Stomach (tissue), 9 donors: ENCODE results near the gene NOTCH4. TPM values are rescaled to one million over a fixed set of nuclear protein-coding genes. Genes with fewer than 3 reads are reported as not detected.

Source experiments
- DNase-seq, 2 donors: peaks; one replicate each; pipeline versions ENCODE4 v3.0.0 to v3.0.0-alpha.2; 2013 to 2019
- H3K27ac ChIP-seq, 5 donors: fragments of 200-600 bp in 4 of 5; sonication (generic) in 4 of 5; one replicate each; pipeline ENCODE4 v1.5.1; 2013 to 2019; ENCODE audit warnings: mild to moderate bottlenecking in 1 of 5, moderate library complexity in 1 of 5
- H3K27me3 ChIP-seq, 3 donors: fragments of 200-600 bp; sonication (generic); one replicate each; pipeline ENCODE4 v1.5.1; 2017 to 2019; ENCODE audit warnings: mixed run types in 1 of 3
- H3K36me3 ChIP-seq, 4 donors: fragments of 200-600 bp; sonication (generic); 1 replicate in 3 of 4; 2 replicates in 1 of 4; pipeline ENCODE4 v1.5.1; 2016 to 2019
- H3K4me1 ChIP-seq, 4 donors: fragments of 200-600 bp; sonication (generic); one replicate each; pipeline ENCODE4 v1.5.1; 2016 to 2019
- H3K4me3 ChIP-seq, 4 donors: fragments of 200-600 bp; sonication (generic) in 3 of 4; one replicate each; pipeline ENCODE4 v1.5.1; 2016 to 2019; ENCODE audit warnings: mild to moderate bottlenecking in 1 of 4
- H3K9me3 ChIP-seq, 4 donors: fragments of 200-600 bp; sonication (generic); one replicate each; pipeline ENCODE4 v1.5.1; 2016 to 2019
- EP300 ChIP-seq: sonication (generic); formaldehyde crosslinking; IDR thresholded peaks from one replicate; pipeline ENCODE4 v1.6.1; 2017; ENCODE audit warnings: antibody characterized with exemption
- POLR2A ChIP-seq, 4 donors: fragments of 450-650 bp; IDR thresholded peaks; one replicate each; pipeline ENCODE4 v1.6.1; 2016; ENCODE audit warnings: antibody characterized with exemption in 4 of 4, control low read depth in 2 of 4, mild to moderate bottlenecking in 1 of 4, moderate library complexity in 1 of 4
- POLR2AphosphoS5 ChIP-seq, 3 donors: sonication (generic); formaldehyde crosslinking; IDR thresholded peaks; one replicate each; pipeline ENCODE4 v1.6.1; 2016; ENCODE audit warnings: antibody characterized with exemption in 3 of 3
- WGBS, 5 donors: extraction: QIAGEN DNeasy Blood & Tissue Kit in 3 of 5; methylation state at CpG; one replicate each; pipeline versions ENCODE4 v1.1.5 to v1.1.7; 2013 to 2018; 5-methylcytosine and 5-hydroxymethylcytosine counted together
- intact Hi-C: fragments of 100-400 bp; cut with DNase I; formaldehyde crosslinking; loops from one replicate; pipeline ENCODE4 v1.15.1; 2023; ENCODE audit warnings: low total_unique reads
- polyA plus RNA-seq, 3 donors: library from polyadenylated mRNA; stranded (reverse); fragments of 200-250 nt; gene quantifications; one replicate each; pipeline ENCODE4 v1.2.3, GENCODE V29; 2013
- total RNA-seq, 5 donors: library from RNA; depleted of rRNA; stranded (reverse); fragments of >200 nt; gene quantifications; one replicate each; pipeline versions ENCODE4 v1.1.0 to v1.2.3, GENCODE V29; 2014 to 2016
- TF ChIP-seq, protein P1 (sequence below), 7 experiments: fragments of 450-650 bp in 4 of 7; fragments of 200-600 bp in 3 of 7; sonication (generic) in 3 of 7; IDR thresholded peaks; one replicate each; pipeline ENCODE4 v1.5.1; 2016 to 2019; ENCODE audit warnings: antibody characterized with exemption in 7 of 7, control low read depth in 2 of 7, mild to moderate bottlenecking in 1 of 7
- donor health status: healthy with polysubstance abuse.
- donor health status: Bipolar disorder and iron deficiency.
- donor health status: healthy.

NOTCH4 gene
- total and polyA plus RNA-seq, 8 donors: 7.3 to 45.5 (median 13.7) TPM

DNA sequence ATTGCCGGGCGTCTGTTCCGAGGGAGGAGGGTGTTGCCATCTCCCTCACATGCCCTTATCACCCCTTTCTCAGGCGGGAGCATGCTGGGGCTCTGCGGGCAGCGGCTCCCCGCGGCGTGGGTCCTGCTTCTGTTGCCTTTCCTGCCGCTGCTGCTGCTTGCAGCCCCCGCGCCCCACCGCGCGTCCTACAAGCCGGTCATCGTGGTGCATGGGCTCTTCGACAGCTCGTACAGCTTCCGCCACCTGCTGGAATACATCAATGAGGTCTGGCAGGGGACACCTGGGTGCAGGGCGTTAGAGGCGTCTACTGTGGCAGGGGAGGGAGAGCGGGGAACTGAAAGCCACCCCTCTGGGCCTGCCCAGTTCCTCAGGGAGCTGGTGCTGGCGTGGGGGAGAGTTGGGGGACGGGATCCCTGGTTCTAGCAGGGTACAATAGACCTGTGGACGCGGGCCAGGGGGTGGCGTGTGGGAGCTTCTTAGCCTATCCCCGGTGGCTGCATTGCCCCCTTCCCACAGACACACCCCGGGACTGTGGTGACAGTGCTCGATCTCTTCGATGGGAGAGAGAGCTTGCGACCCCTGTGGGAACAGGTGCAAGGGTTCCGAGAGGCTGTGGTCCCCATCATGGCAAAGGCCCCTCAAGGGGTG lies 69.2 kb downstream of the NOTCH4 start:
- intact Hi-C loops: loop anchor here (5.0 kb wide), 1 partner anchor 37 kb away; no protein-coding TSS in a partner anchor
- Histone ChIP-seq H3K9me3 (no peaks in the 10 kb centered on the region), H3K27me3 (peaks cover 0 to 19% (median 0%) of the 10 kb centered on the region in 3 donors), H3K4me3 (peak overlapping the region; percentile 59 to 87 (median 78)), H3K4me1 (peaks cover 37 to 69% (median 59%) of the 10 kb centered on the region in 4 donors), H3K27ac (peak overlapping the region; percentile 88 to 94 (median 93)), H3K36me3 (peaks cover 17 to 41% (median 38%) of the 10 kb centered on the region in 4 donors)
- 1 to 7% (median 3%) methylated on average over 15 to 34 of the region's 34 CpGs for WGBS, 5 donors
- TF ChIP-seq POLR2AphosphoS5 (IDR thresholded peaks at IDR 0.05): peak; percentile 18 to 79 (median 50)
- TF ChIP-seq POLR2A (IDR thresholded peaks at IDR 0.05): no peak
- TF ChIP-seq, protein P1, sequence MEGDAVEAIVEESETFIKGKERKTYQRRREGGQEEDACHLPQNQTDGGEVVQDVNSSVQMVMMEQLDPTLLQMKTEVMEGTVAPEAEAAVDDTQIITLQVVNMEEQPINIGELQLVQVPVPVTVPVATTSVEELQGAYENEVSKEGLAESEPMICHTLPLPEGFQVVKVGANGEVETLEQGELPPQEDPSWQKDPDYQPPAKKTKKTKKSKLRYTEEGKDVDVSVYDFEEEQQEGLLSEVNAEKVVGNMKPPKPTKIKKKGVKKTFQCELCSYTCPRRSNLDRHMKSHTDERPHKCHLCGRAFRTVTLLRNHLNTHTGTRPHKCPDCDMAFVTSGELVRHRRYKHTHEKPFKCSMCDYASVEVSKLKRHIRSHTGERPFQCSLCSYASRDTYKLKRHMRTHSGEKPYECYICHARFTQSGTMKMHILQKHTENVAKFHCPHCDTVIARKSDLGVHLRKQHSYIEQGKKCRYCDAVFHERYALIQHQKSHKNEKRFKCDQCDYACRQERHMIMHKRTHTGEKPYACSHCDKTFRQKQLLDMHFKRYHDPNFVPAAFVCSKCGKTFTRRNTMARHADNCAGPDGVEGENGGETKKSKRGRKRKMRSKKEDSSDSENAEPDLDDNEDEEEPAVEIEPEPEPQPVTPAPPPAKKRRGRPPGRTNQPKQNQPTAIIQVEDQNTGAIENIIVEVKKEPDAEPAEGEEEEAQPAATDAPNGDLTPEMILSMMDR (IDR thresholded peaks at IDR 0.05): peak in 5 of 7 experiments; percentile 19 to 78 (median 55)
- DNase-seq: peak; percentile 81 to 94

- TF ChIP-seq, protein P1 (IDR thresholded peaks at IDR 0.05): no peak
- TF ChIP-seq POLR2AphosphoS5 (IDR thresholded peaks at IDR 0.05): peak; percentile 51 to 82 (median 81)
- no peak for TF ChIP-seq POLR2A (IDR thresholded peaks at IDR 0.05)
- TF ChIP-seq EP300: no peak
- no peaks in the 10 kb centered on the region for H3K9me3 ChIP-seq
- WGBS, 5 donors: 1 to 2% (median 1%) methylated on average over 46 to 52 of the region's 52 CpGs
- peaks cover 0 to 27% (median 0%) of the 10 kb centered on the region in 3 donors for H3K27me3 ChIP-seq
- DNase-seq: peak; percentile 82 to 98
- H3K4me1 ChIP-seq: peaks cover 37 to 75% (median 62%) of the 10 kb centered on the region in 4 donors
- intact Hi-C loops: loop anchor here (5.0 kb wide), 1 partner anchor 37 kb away; no protein-coding TSS in a partner anchor
- H3K27ac ChIP-seq: peak within 1 kb of the TSS; percentile 88 to 94 (median 93)
- peaks cover 14 to 40% (median 34%) of the 10 kb centered on the region in 4 donors for H3K36me3 ChIP-seq
- H3K4me3 ChIP-seq: peak within 1 kb of the TSS; percentile 59 to 87 (median 78)
Observed at GRCh38 chr6:32153564-32154513, 70.0 kb downstream of the NOTCH4 start, which contains the start of gene PPT2. Gene PPT2, plus strand, starts transcription at chr6:32154141. Its CDS starts 454 bp downstream, at chr6:32154595.

DNA sequence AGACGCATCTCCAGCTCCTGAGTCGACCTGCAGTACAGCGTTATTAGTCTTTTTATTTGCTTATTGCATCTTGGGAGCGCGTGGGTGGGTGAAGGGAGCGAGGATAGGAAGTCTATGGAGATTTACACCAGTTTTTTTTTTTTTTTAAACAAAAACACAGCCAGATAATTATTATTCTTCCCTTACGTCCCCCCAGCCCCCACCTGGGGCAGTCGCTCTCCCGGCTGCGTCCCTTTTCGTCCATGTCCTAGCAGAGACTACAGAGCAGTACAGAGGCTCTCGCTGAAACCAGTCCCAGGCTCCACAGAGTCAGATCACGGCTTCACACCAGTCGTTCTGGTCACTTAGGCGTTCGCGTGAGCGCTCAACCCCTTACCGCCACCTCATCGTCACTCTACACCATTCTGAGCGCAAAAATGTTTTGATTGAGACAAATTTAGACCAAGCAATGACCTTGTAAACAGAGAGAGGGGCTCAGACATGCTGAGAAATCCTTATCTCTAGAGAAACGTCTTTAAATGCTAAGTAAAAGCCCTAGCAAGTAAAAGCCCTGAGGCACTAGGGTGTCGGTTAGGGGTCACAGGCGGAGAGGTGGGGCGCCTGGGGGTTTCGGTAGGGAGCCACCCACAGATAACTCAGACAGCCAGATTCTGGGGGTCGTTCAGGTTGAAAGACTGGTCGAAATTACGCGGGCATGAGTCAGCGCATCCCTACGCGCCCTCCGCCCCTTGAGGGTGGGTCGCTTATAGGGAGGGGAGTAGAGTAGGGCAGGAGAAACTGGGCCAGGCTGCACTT lies 70.9 kb downstream of the NOTCH4 start:
- Histone ChIP-seq H3K36me3 (peaks cover 8 to 38% (median 28%) of the 10 kb centered on the region in 4 donors), H3K27ac (peak overlapping the region; percentile 88 to 94 (median 93)), H3K4me1 (peaks cover 37 to 76% (median 63%) of the 10 kb centered on the region in 4 donors), H3K4me3 (peak overlapping the region; percentile 59 to 87 (median 78)), H3K27me3 (peaks cover 0 to 34% (median 0%) of the 10 kb centered on the region in 3 donors), H3K9me3 (no peaks in the 10 kb centered on the region)
- WGBS, 5 donors: 19 to 25% (median 21%) methylated on average over 35 of the region's 35 CpGs
- intact Hi-C loops: loop anchor here (5.0 kb wide), 1 partner anchor 36 kb away; no protein-coding TSS in a partner anchor
- DNase-seq: peak; percentile 28 to 82
- TF ChIP-seq, protein P1 (IDR thresholded peaks at IDR 0.05): no peak
- TF ChIP-seq POLR2AphosphoS5 (IDR thresholded peaks at IDR 0.05): no peak
- no peak for TF ChIP-seq EP300
- no peak for TF ChIP-seq POLR2A (IDR thresholded peaks at IDR 0.05)
